Activated CD4-positive, CD25-positive, alpha-beta regulatory T cell treated with anti-CD3 and anti-CD28 coated beads, Interleukin-2, amount 50 U/mL, for 16 hours (primary cell): Measurements from ENCODE around the gene MAPK9.

ENCODE experiments used
- DNase-seq: peaks from one replicate; pipeline ENCODE4 v3.0.0-alpha.2; 2020; ENCODE audit warnings: low read depth, low spot score

MAPK9 gene

DNA sequence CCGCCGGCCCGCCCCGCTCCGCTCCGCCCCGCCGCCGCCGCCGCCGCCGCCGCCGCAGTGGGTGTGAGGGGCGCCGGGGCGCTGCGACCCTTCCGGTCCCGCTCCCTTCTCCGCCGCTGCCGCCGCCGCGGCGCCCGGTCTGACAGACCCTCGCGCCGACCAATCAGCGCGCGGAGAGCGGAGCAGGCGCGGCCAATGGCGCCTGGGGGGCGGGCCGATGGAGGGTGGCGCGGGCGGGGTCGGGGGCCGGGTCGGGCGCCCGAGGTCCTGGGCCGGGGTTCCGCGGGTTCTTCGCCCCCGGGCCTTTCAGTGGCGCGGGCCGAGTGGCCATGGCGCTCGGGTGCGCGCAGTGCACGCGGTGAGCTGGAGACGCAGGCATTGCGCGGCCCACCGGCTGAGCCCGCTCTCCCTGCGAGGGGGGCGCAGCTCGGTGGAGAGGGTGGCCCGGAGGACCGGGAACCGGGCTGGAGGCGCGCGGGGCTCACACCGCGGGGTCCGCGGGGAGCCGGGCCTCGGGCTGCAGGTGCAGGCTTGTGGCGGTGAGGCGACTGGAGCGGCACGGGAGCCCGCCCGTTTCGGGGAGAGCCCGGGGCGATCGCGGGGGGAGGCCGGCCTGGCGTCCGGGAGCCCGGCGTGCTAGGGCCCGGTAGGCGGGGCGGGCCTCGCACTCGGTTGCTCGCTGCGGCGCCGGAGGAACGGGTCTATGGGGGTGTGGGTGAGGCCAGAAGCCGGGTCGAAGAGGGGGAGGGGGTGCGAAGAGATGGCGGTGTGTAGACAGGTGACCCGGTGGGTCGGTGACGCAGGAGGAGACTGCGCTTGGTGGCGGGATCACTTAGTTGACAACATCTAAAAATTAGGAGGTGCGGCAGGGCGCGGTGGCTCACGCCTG is at the start of gene MAPK9:
TSS of gene MAPK9 (minus strand) at position 141 of the 889 bp plus-strand sequence. CDS start 11,522 bp downstream, outside the sequence.
- DNase-seq: peak; percentile 69

DNA sequence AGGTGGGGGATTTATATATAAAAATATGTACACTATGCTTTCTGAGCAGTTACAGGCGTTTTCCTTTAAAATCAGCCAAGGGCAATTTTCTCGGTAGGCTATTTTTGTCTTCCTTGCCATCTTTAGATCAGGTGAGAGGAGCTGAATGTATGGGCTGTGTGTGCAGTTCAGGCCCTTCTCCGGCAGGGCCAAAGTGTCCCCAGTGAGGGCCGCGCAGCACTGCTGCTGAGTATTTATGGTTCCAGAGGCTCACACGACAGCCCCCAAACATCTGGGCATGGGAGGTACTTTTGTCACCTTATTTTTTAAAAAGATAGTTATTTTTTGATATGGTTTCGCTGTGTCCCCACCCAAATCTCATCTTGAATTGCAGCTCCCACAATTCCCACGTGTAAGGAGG is 49.7 kb upstream of the MAPK9 start:
- no peak for DNase-seq

DNA sequence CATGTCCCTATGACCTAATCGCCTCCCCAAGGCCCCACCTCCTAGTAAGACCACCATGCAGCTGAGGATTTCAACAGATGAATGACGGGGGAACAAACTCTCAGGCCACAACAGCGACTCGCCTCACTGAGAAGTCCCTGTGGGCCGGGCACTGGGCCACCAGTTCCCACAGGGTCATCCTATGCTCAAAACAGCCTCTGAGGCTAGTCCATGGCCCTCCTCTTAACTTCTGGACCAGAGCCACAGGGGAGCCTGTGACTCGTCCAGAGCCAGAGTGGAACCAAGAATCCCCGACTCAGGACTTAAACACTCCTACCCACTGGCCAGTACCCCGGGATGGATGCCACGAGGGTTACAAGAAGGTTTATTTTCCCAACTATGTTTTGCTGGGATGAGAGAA is 49.0 kb upstream of the MAPK9 start:
- no peak for DNase-seq

DNA sequence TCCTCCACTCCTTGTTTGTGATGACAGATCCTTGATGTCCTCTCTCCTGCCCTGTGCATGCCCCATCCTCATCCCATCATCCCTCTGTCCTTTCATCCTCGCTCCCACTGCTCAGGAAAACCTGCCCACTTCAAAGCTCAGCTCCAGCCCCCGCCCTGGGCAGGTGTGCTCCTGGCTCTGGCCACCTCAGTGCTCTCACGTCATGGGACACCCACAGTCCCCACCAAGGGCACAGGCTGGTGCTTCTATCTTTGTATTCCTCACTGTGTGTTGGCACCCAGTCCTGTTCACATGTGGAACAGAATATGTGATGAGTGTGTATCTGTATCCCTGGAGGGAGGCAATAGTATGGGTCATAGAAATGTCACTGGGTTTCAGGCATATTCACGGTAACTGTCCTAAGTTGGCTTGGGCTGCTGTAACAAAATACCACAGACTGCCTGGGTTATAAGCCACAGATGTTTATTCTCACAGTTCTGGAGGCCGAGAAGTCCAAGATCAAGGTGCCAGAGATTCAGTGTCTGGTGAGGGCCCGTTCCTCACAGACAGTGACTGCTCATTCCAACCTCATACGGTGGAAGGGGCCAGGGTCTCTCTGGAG is 47.8 kb upstream of the MAPK9 start:
- DNase-seq: no peak

DNA sequence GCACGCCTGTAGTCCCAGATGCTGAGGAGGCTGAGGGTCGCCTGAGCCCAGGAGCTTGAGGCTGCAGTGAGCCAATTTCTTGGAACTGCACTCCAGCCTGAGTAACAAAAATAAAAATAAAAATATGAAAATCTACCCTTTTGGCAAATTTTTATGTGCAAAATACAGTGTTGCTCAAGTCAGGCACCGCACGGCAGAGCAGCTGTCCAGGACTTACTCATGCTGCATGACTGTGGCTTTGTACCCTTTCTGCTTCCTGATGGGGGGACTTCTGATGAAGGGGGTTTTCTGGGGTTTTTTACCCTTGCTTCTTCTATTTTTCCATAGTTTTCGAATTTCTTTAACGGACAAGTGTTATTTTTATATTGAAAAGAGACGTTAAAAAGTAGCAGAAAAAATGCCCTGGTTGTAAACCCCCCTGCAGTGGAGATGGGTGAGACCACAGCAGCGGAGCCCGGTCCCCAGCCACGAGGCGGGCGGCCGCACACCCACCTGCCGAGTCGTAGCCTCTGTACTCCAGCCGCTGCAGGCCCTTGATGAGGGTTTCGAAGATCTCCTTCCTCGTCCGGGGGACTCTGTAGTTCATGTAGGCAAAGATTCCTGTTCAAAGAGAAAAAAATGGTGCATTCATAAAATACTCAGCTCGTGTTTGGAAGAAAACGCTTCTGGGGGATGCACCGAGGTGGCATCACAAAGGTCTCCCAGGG is 46.3 kb upstream of the MAPK9 start:
- no peak for DNase-seq

DNA sequence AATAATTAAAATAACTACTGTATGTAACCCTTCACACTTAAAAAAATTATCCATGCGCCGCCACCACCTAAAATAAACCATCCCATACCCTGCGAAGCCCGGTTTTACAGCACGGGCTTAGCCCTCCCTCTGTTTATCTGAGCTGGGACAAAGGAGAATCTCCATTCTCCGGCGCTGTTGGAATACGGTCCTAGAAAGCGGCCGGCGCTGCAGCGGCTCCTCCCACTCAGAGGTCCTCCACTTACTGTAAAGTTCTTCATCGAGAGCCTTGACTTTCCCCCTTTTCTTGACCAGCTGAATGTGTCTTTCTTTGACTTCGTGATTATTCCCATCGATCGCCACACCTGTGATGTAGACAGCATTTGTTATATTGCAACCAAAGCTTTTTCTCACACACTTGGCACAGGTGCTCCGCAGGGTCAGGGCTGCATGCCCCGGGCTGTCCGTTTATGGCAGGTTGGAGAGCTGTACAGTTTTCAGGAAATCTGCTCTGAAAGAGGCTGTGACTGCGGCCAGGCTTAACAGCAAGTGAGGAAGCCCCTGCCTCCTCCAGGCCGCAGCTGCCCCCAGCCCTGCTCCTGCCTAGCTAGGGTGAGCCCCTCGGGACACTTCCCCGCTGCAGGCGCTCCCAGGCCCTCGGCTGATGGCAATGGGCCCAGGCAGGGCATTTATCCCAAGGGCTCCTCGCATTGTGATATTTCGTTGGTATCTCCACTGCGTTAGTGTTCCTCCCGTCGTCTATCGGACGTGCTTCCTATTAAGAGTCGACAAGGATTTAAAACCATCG is 44.5 kb upstream of the MAPK9 start:
- no peak for DNase-seq

DNA sequence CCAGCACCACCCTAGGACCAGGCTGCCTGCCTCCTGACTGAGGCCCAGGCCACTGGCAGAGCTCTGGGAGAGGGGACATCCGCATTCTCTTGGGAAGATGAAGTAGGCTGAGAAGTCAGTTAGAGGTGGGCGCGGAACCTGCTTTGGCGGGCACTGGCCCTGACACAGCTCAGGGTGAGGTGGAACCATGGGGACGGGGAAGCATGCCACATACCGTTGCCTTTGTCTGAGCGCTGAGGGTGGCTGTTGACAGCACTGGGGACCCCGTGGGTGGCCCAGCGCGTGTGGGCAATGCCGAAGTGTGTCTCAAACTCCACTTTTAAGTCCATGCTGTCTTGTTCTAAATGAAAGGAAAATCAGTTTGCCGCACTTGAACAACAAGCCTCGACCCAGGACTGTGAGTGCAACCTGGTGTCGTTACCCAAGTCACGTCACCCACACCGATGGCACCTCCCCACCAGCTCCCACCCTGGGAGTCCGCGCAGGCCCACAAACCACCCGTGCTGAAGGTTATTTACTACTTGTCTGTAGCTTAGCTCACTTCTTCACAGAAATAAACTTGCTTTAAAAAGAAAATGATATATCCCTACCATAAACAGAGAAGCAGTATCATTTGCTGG is 43.8 kb upstream of the MAPK9 start:
- no peak for DNase-seq

DNA sequence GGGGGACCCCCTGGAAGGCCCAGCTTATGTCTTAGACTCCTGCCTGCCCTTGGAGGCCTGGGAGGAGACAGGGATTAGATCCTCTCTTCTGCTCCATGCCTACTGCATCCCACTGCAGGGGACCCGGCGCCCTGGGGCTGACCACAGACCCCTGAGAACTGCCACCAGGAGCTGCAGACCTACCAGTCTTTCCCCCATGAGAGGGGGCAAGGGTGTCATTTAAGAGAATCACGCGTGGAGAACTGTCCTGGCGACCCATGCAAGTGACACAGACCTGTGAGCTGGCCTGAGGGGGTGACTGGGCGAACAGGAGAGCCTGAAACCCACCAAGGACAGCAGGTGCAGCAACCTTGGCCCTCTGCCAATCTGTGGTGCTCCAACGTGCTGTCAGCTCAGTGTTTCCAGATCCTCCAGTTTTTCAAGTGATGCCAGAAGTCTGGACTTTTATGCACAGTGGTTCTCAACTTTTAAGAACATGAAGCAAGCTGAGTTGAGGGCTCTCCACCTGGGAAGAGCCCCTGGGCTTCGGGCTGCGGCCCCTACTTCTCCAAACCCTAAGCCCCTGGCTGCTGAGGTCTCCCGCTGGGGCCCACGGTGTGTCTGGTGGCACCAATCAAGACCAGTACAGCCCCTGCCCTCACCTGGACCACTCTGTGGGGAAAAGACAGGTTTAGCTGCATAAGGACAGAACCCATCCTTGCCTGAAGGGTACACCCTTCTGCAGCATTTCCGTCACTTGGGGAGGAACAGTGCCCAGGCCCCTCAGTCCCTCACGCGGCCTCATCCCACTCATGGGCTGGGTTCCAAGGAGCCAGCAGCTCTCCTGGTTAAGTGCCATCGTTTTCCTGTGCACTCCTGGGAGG is 43.1 kb upstream of the MAPK9 start:
- DNase-seq: no peak

DNA sequence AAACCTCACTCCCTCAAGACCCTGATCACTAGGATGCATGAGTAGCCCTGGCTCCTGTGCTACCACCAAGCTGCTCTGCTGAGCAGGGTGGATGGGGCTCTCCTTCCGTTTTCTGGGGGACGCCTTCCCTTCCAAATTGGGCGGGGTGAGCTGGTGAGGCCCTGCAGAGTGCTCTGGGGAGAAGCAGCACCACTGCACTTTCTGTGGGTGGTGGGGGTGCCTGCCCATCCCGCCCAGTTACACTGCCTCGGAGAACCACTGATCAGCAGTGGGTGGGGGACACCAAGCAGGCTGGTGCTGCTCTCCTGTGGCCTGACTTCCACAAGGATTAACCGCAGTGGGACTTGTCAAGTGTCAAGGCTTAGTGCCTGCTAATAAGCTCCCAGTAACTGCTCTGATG is 42.3 kb upstream of the MAPK9 start:
- DNase-seq: no peak

DNA sequence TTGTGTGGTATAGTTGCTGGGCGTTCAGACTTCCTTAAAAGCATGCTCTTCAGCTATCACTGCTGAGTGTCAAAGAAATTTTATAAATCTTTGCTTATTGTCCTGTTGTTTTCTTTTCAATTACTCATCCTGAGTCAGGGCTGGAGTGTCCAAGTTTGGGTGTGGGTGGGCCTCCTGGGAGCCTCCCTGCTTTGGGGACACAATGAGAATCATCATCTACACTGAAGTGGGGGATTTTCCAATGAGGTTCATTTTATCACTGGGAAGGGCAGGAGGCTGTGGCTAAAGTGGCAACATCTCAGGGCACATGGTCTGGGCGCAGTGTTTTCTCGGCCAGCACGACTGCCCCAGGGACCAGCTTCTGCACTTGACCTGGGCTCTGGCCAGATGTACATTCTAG is 41.8 kb upstream of the MAPK9 start:
- no peak for DNase-seq

DNA sequence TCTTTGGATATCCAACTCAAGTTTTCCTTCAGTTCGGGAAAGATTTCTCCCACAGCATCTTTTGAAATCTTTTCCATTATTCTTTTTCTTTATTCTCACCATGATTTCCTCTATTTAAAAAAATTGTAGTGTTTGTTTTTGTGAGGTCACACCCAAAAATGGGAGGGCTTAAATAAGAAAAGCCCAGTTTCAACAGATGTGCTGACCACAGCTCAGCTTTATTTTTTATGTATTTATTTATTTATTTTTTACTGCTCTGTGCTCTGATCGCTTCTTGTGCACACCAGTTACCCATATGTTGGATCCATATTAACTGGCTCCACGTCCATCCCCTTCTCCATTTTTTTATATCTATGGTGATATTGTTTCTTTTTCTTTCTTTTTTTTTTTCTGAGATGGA is 41.0 kb upstream of the MAPK9 start:
- no peak for DNase-seq

DNA sequence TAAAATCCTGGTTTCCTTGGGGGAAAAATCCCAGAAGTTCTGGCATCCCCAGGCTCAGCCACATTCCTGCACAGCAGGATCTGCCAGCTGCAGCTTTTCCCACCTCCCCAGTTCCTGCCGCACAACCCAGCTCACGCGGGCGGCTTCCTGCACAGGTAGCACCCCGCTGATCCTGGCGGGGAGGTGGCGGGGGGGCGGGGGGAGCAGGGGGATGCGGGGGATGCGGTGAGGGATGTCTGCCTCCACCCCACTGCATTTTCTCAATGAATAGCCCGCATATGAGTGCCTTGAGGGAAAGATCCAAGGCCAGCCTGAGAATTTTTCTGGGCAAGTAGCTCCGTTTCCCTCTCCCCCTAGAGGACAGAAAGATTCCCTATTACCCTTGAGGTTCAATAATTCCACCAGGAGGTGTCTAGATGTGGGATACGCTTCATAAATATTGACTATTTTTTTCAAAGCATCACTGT is 40.2 kb upstream of the MAPK9 start:
- DNase-seq: no peak

DNA sequence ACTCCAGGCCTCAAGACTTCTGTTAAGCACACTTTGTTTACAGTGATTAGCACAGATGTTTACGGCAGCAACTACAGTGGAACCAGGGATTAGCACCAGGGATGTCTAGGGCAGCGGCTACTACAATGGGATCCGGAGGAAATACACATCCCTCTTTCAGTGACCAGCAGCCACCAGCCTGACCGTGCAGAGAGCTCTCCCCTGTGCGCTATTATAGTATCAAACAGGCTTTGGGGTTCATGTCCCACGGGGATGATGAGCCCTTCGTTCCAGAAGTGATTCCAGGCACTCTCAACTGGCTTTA is 39.7 kb upstream of the MAPK9 start:
- DNase-seq: no peak

DNA sequence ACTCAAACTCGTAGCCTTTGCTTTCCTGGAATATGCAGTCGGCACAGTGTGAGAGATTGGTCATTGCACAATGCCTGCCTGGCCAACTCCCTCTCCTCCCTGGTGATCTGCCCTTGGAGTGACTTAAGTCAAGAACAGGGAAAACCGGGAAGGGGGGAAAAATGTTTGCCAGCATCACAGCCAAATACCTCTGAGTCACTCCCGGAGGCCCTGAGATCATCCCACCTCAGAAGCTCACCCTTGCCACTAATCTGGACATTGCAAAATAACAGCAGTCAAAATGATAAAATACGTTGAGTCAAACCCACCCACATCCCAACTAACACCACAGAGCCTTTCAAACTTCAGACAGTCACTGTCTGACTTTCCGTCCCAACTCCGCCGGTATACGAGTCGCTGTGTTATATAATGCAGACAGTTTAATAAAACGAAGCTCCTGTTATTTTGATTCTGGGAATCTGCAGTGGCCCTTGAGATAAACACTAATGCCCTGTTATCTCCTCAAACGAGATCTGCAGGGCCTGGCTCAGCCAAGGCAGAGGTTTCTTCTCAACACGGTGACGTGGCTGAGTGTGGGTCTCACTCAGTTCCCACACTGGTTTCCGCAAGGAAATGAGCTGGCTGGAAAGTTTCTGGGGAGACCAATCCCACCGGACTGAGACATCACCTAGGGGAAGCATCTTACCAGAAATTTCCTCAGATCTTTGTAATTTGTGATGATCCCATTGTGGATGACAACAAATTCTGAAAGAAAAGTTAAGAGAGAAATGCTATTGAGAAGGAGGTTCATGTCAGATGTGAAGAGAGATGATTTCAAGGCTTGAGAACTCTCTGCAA is 39.1 kb upstream of the MAPK9 start:
- DNase-seq: no peak

DNA sequence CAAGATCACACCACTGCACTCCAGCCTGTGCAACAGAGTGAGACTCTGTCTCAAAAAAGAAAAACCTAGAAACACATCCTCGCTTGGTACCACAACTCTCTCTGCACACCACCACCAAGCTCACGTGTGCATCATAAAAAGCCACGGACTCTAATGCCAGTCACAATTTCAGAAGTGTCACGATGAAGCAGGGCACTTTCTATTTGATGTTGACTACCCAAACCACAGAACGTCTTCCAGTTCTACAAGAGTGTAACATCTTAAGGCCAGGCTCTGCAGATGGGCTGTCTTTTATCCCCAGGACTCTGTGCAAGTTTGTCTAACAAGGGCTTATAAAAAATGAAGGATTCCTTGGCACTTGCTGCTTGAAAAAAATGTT is 38.4 kb upstream of the MAPK9 start:
- no peak for DNase-seq

DNA sequence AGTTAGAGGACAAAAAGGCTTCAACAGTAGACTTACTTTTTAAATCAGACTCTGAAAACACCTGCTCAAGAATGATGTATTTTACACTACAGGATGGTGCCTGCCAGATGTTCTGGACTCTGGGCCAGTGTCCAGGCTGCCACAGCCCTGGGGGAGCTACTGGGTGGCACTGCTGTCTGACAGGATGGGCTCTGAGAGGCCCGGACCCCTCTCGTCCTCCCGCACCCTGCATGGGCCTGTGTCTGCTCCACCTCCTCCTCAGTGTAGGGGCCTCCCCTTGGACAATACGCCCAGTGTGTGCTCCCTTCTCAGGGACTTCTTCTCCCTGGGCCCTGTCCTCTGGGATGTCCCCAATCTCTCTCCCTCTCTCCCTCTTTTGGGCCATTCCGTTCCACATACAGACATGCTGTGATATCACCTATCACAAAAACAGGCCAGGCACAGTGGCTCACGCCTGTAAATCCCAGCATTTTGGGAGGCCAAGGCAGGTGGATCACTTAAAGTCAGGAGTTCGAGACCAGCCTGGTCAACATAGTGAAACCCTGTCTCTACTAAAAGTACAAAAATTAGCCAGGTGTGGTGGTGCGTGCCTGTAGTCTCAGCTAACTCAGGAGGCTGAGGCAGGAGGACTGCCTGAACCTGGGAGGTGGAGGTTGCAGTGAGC is 37.9 kb upstream of the MAPK9 start:
- DNase-seq: no peak

DNA sequence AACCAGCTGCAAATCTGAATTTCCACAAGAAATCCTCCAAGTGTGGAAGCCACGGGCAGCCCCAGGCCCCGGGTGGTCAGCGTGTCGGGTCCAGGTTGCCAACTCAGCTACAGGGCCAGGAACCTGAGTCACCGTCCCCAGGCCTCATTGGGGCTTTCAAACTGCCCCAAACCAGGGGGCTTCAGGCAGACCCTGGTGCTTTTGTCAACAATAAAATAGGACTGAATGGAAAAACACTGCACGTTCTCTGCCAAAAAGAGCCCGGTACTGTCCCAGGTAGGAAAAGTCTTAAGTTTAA is 37.2 kb upstream of the MAPK9 start:
- DNase-seq: no peak

DNA sequence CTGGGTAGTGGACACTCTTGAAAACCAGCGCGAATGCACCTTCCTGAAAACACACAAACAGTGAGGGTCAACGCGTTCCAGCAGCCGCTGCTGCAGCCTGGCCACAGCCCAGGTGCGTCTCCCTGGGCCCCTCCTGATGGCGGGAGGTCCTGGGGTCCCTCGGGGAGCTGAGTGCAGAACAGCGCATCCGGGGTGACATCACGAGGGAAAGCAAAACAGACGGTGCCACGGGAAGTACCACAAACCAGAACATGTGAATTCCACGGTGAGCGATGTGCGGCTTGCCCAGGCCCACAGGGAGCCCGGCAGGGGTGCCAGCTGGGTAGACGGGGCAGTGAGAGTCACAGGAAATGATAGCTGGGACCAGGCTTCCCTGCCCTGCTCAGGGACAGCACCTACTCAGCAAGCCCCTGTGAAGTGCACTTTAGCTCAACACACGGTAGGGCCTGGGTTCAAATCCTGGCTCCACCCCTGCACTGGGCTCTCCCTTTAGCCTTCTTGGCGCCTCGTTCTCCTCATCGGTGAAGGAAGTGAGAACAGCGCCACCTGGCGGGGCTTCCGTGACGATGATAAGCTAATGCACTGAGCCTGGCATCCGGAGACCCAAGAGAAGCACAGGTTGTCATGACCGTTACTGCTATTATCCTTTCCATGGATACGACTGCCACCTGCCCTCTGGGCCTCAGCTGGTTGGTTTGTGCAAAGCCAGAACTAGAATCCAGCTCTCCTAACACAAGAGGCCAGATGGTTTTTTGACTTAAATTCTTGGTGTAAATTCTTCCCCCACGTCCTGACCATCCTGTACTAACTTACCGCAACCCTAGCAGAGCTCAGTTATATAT is 36.6 kb upstream of the MAPK9 start:
- peak; percentile 73 for DNase-seq
